Astrocyte of the spinal cord (primary cell): ENCODE measurements around the gene MANSC1.

ENCODE experiments used
- DNase-seq: peaks from one replicate; pipeline ENCODE4 v3.0.0; 2011; ENCODE audit warnings: low read depth, low spot score
- H3K4me3 ChIP-seq: 2 replicates; pipeline ENCODE4 v1.5.1; 2011; ENCODE audit warnings: low read depth, mild to moderate bottlenecking, low read length, moderate library complexity
- in situ Hi-C: cut with HindIII; loops from 2 replicates; pipeline ENCODE4 v1.10.0; 2017; ENCODE audit warnings: low sequenced_read_pairs
- TF ChIP-seq, protein P1 (sequence below): IDR thresholded peaks from 2 replicates; pipeline ENCODE4 v1.5.1; 2012; ENCODE audit warnings: low read depth, mild to moderate bottlenecking, low read length, inconsistent platforms

MANSC1 gene

DNA sequence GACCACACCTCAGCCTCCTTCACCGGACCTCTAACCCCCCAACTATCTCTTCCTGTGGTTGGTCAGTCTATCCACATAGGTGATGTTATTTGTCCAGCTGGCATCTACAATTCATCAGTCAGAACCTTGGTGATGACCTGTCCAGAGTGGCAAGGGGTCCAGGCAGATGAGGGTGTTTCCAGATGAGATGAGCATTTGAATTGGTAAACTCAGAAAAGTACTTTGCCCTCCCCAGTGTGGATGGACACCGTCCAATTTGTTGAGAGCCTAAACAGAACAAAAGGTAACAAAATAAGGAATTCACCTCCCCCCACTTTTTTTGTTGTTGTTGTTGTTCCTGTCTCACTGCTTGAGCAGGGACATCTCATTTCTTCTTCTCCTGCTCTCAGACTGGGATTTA lies 48.9 kb downstream of the MANSC1 start:
- no peak for DNase-seq
- H3K4me3 ChIP-seq = no peak overlapping the region
- in situ Hi-C loops = no loop called here
- TF ChIP-seq, protein P1, sequence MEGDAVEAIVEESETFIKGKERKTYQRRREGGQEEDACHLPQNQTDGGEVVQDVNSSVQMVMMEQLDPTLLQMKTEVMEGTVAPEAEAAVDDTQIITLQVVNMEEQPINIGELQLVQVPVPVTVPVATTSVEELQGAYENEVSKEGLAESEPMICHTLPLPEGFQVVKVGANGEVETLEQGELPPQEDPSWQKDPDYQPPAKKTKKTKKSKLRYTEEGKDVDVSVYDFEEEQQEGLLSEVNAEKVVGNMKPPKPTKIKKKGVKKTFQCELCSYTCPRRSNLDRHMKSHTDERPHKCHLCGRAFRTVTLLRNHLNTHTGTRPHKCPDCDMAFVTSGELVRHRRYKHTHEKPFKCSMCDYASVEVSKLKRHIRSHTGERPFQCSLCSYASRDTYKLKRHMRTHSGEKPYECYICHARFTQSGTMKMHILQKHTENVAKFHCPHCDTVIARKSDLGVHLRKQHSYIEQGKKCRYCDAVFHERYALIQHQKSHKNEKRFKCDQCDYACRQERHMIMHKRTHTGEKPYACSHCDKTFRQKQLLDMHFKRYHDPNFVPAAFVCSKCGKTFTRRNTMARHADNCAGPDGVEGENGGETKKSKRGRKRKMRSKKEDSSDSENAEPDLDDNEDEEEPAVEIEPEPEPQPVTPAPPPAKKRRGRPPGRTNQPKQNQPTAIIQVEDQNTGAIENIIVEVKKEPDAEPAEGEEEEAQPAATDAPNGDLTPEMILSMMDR = no peak

DNA sequence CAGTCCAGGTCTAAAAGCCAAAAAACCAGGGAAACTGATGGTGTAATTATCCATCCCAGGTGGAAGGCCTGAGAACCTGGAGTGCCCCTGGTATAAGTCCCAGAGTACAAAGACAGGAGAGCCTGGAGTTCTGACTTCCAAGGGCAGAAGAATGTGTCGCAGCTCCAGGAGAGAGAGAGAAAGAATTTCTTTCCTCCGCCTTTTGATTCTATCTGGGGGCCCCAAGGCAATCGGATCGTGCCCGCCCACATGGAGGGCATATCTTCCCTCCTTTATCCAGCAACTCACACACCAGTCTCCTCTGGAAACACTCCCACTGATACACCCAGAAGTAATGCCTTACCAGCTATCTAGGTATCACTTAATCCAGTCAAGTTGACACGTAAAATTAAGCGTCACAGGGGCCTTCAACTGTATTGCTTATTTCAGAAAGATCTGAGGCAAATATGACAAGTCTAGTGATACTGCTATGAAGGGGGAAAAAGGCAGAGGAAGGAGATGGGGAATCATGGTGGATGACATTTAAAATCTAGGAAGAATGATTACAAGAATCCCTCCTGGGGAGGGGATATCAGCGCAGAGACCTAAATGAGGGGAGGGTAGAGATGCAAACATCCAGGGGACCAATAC lies 52.7 kb downstream of the MANSC1 start:
- in situ Hi-C loops = no loop called here
- DNase-seq = no peak
- TF ChIP-seq, protein P1 = no peak
- no peak overlapping the region for H3K4me3 ChIP-seq

DNA sequence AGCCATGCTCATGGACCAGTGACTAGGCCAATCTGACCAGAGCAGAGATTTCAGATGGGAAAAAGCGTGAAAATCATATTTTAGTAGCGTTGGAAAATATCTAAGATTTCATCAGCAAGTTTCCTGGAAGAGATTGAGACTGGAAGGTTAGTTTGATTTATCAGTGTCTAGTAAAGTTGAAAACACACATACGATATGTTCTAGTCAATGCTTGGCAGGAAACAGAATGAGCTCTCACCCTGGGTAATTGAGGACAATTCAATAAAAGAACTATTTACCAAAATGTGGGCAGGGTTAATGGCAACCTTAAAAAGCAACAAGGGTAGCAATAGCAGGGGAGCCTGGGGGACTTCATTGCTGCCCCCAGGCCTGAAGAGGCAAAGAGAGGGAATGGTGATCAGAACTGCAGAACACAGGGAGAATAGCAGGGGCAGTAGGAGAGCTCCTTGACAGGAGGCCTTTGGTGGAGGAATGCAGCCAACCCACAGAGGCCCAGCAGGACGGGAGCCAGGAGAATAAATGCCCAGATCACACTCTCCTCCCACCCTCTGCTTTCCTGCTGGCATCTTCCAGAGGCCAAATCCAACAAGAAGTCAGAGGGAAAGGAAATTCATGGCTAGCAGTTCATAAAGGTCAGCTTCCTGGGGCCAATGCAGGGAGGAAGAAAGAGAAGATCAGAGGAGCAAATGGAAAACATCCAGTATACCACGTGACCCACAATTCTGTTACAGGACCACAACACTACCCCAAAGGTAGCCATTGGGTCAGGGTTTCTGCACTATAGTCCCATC lies 55.6 kb downstream of the MANSC1 start:
- in situ Hi-C loops = no loop called here
- peak; percentile 46 for DNase-seq
- TF ChIP-seq, protein P1 = no peak
- H3K4me3 ChIP-seq = no peak overlapping the region

DNA sequence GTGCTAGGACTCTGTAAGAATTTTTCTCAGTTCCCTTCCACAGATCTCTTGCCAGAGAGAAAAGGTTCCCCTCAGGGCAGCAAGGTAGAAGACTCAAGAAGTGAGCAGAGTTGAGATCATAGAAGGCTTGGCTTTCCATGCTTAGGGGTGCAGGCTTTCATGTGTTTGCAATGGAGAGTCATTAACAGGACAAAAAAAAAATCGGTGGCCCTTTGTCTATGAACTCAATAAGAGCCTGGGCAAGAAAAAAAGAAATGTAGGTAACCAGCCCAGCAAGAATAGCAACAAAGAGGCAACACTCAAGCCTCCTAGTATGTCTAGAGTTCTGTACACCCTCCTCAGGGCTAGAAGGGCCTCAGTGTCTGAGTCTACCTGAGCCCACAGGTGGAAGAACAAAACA lies 59.8 kb downstream of the MANSC1 start:
- DNase-seq = no peak
- no peak overlapping the region for H3K4me3 ChIP-seq
- TF ChIP-seq, protein P1 = no peak
- in situ Hi-C loops = no loop called here

DNA sequence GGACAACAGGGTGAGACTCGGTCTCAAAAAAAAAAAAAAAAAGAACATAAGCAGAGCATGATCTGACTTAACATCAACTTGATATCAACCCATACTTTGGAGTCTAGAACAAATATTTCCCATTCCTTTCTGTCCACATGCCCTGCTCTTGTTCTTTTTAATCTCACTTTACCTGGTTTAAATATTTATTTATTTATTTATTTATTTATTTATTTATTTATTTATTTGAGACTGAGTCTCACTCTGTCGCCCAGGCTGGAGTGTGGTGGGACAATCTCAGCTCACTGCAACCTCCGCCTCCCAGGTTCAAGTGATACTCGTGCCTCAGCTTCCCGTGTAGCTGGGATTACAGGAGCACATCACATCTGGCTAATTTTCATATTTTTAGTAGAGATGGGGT lies 63.6 kb downstream of the MANSC1 start:
- no peak for DNase-seq
- no peak overlapping the region for H3K4me3 ChIP-seq
- in situ Hi-C loops = no loop called here
- TF ChIP-seq, protein P1 = no peak

DNA sequence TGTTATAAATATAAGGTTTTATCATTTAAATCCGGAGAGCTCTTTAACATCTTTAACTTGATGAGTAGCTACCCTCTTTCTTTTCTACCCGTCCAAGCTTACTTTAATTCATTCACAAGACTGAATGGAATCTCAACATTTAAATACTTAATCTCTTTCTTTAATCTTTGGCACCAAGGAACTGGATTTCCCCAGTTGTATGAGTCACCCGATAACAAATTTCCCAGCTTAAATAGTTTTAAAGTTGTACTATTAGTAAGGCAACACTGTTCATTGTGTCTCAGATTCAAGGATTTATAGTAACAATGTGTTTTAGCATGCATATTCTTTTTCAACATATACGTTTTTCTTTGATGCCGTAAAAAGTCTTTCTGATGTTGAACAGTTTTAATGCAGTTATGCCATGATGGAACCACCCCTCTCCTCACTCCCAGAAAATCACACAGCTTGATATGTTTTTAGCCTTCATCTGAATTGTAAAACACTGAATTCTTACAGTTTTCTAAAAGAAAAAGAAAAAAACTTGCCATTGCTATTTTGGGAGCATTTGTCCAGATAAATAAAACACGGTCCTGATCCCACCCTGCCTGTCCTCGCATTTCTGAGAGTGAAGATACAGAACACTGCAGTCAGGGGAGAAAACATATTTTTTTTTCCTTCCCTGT lies 67.1 kb downstream of the MANSC1 start:
- TF ChIP-seq, protein P1 = no peak

More for the DNA sequence above, 67.1 kb downstream of the MANSC1 start:
- H3K4me3 ChIP-seq = no peak overlapping the region
- in situ Hi-C loops = no loop called here
- DNase-seq = peak; percentile 75
